Measurements from ENCODE around the gene BCAS3.

BCAS3 gene

DNA sequence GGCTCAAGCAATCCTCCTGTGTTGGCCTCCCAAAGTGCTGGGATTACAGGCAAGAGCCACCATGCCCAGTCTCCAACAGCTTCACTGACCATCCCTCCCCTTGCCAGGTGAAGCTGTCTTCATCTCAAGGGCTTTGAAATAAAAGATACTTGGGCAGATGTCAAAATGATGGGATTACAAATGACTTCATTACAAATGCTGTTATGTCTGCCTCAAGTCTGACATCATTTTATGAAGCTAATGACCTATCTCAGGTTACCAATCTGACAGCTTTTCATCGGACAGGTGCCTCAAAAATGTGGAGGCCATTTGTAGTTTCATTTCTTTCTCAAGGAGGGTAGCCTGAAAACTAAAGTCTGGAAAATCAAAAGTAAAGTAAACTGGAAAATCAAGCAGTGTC lies 398.3 kb downstream of the BCAS3 start:
- Histone ChIP-seq H4K20me1 (ENCODE audit: insufficient read depth) (no peaks in the 10 kb centered on the region), H3K79me2 (ENCODE audit: insufficient read depth, low read depth) (no peaks in the 10 kb centered on the region), H3K9ac (no peak overlapping the region), H3K27me3 (ENCODE audit: insufficient read depth, low read depth) (no peaks in the 10 kb centered on the region), H3K36me3 (ENCODE audit: insufficient read depth) (no peaks in the 10 kb centered on the region), H2AFZ (ENCODE audit: low read depth) (no peak overlapping the region), H3K4me2 (no peak overlapping the region), H3K4me1 (ENCODE audit: low read depth, poor library complexity, severe bottlenecking) (no peaks in the 10 kb centered on the region), H3K4me3 (IDR thresholded peaks at IDR 0.05; ENCODE audit: insufficient read depth, low read depth, low read length) (no peak overlapping the region), H3K27ac (no peak overlapping the region)
- TF ChIP-seq CTCF (conservative IDR thresholded peaks at IDR 0.05; ENCODE audit: low read depth, low read length): no peak

DNA sequence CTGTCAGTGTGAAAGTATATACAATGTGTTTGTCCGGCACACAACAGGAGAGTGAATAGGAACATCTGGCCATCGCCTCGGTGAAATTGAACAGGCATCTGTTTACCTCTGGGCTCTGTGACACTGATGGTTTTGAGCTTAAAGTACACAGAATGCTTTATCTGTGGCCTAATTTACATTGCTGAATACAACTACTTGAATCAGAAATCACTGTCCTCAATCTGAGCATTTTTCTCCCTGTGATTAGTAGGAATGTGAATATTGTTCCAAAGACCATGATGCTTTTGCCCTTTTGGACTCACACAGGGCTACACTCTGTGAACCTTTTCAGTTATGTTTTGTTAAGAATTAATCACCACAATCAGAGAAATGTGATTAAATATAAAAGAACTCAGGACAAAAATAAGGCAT lies 399.0 kb downstream of the BCAS3 start:
- Histone ChIP-seq H3K4me1 (ENCODE audit: low read depth, poor library complexity, severe bottlenecking) (no peaks in the 10 kb centered on the region), H3K36me3 (ENCODE audit: insufficient read depth) (no peaks in the 10 kb centered on the region), H2AFZ (ENCODE audit: low read depth) (no peak overlapping the region), H4K20me1 (ENCODE audit: insufficient read depth) (no peaks in the 10 kb centered on the region), H3K9ac (no peak overlapping the region), H3K4me2 (no peak overlapping the region), H3K27ac (no peak overlapping the region), H3K79me2 (ENCODE audit: insufficient read depth, low read depth) (no peaks in the 10 kb centered on the region), H3K4me3 (IDR thresholded peaks at IDR 0.05; ENCODE audit: insufficient read depth, low read depth, low read length) (no peak overlapping the region), H3K27me3 (ENCODE audit: insufficient read depth, low read depth) (no peaks in the 10 kb centered on the region)
- no peak for TF ChIP-seq CTCF (conservative IDR thresholded peaks at IDR 0.05; ENCODE audit: low read depth, low read length)

DNA sequence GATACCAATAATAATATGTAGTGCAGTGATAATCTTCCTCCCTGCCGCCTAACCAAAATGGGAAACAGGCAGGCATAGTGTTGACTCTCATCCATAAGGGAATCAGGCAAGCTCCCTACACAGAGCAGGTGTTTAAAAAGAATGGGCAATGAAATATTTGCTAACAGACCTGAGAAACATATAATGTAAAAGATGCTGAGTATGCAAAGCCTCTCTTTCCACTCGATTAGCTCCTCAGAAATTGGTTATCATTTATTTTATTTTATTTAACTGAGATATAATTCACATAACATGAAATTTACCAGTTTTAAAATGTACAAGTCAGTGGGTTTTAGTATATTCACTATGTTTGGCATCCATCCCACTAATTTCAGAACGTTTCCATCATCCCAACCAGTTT lies 404.3 kb downstream of the BCAS3 start:
- Histone ChIP-seq H3K36me3 (ENCODE audit: insufficient read depth) (no peaks in the 10 kb centered on the region), H4K20me1 (ENCODE audit: insufficient read depth) (no peaks in the 10 kb centered on the region), H3K4me2 (no peak overlapping the region), H3K4me1 (ENCODE audit: low read depth, poor library complexity, severe bottlenecking) (no peaks in the 10 kb centered on the region), H3K4me3 (IDR thresholded peaks at IDR 0.05; ENCODE audit: insufficient read depth, low read depth, low read length) (no peak overlapping the region), H2AFZ (ENCODE audit: low read depth) (no peak overlapping the region), H3K27ac (no peak overlapping the region), H3K79me2 (ENCODE audit: insufficient read depth, low read depth) (no peaks in the 10 kb centered on the region), H3K27me3 (ENCODE audit: insufficient read depth, low read depth) (no peaks in the 10 kb centered on the region), H3K9ac (no peak overlapping the region)
- TF ChIP-seq CTCF (conservative IDR thresholded peaks at IDR 0.05; ENCODE audit: low read depth, low read length): no peak

DNA sequence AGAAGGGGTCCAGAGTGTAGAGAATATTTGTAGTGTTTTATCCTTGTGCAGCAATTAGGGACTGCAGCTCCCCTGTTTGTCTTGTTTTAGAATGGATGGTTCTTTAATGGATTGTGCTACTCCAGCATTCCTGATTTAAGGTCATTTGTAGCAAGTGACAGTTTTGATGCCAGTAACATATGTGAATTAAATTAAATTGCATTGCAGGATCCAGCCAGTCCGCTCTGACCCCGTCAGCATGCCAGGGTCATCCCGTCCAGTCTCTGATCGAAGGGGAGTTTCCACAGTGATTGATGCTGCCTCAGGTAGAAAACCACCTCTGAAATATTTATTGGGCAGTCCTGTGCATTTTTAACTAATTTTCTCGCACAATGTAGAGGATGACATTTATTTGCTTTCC lies 406.6 kb downstream of the BCAS3 start:
- H3K4me3 ChIP-seq (IDR thresholded peaks at IDR 0.05; ENCODE audit: insufficient read depth, low read depth, low read length): no peak overlapping the region
- no peak overlapping the region for H3K27ac ChIP-seq
- H3K9ac ChIP-seq: no peak overlapping the region
- no peaks in the 10 kb centered on the region for H4K20me1 ChIP-seq (ENCODE audit: insufficient read depth)
- no peaks in the 10 kb centered on the region for H3K79me2 ChIP-seq (ENCODE audit: insufficient read depth, low read depth)
- H3K4me2 ChIP-seq: no peak overlapping the region
- H3K27me3 ChIP-seq (ENCODE audit: insufficient read depth, low read depth): no peaks in the 10 kb centered on the region
- H3K4me1 ChIP-seq (ENCODE audit: low read depth, poor library complexity, severe bottlenecking): no peaks in the 10 kb centered on the region
- H2AFZ ChIP-seq (ENCODE audit: low read depth): no peak overlapping the region
- TF ChIP-seq CTCF (conservative IDR thresholded peaks at IDR 0.05; ENCODE audit: low read depth, low read length): no peak
- H3K36me3 ChIP-seq (ENCODE audit: insufficient read depth): no peaks in the 10 kb centered on the region

DNA sequence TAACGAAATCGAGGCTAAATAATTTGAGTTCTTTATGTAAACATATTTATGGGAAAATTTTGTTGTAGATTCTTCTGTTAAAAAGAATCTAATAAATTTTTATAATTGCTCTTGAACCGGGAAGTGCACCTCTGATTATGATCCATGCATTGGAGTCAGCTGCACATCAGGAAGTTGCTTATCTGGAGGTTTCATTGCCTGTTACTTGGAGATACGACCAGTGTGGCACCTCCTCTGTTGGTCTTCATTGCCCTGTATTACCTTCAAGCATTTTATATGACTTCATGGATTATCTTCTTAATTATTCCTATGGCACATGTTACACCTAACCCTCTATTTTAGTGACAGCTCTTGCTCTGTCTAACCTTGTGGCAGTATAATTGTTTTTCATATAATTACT lies 409.4 kb downstream of the BCAS3 start:
- Histone ChIP-seq H3K79me2 (ENCODE audit: insufficient read depth, low read depth) (no peaks in the 10 kb centered on the region), H3K36me3 (ENCODE audit: insufficient read depth) (no peaks in the 10 kb centered on the region), H3K27ac (no peak overlapping the region), H3K4me3 (IDR thresholded peaks at IDR 0.05; ENCODE audit: insufficient read depth, low read depth, low read length) (no peak overlapping the region), H3K27me3 (ENCODE audit: insufficient read depth, low read depth) (no peaks in the 10 kb centered on the region), H3K9ac (no peak overlapping the region), H2AFZ (ENCODE audit: low read depth) (no peak overlapping the region), H3K4me1 (ENCODE audit: low read depth, poor library complexity, severe bottlenecking) (no peaks in the 10 kb centered on the region), H4K20me1 (ENCODE audit: insufficient read depth) (no peaks in the 10 kb centered on the region), H3K4me2 (no peak overlapping the region)
- no peak for TF ChIP-seq CTCF (conservative IDR thresholded peaks at IDR 0.05; ENCODE audit: low read depth, low read length)

All from KMS-11 (cell line).